ENCODE results near the gene NOL4. TPM values are rescaled to one million over a fixed set of nuclear protein-coding genes. Genes with fewer than 3 reads are reported as not detected.

Gene NOL4
- total and polyA plus RNA-seq, 2 experiments from 2014 or later, result 1.3 to 2.3 TPM

DNA sequence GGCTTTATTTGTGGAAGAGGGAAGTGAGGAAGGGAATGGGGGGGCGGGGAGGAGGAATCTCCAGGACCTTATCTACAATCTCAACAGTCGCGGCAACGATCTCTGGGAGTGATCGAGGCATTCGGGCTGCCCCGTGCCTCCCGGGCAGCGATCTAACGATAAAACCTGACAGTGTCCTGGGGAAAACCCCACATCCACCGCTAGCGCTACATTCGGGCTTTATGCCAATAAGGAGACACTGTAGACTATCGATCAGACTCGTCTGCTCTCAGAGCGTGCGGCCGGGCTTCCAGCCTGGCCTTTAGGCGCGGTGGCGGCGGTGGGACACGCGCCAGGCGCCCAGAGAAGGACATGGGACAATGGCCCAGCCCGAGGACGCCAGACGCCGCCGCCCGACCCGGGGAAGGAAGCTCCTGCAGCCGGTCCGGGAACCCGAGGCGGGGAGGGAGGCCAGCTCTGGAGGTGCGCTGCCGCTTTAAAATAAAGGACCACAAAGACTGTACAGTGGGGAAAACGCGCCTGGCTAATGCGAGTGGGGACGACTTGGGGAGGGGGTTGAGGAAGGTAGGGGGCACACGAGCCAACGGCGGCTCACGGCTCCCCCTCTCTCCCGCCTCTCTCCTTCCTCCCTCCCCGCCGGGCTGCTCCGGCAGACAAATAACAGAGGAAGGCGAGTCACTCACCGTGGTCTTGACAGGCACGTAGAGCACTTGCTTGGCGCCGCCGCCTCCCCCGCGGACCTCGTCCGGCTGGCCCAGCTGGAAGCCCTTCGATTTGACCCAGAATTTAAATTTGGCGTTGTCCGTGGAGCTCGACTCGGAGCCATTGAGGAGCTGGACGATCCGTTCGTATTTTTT lies 2.2 kb downstream of the NOL4 start:
- H3K27me3 ChIP-seq, result peaks cover 75% of the 10 kb centered on the region

DNA sequence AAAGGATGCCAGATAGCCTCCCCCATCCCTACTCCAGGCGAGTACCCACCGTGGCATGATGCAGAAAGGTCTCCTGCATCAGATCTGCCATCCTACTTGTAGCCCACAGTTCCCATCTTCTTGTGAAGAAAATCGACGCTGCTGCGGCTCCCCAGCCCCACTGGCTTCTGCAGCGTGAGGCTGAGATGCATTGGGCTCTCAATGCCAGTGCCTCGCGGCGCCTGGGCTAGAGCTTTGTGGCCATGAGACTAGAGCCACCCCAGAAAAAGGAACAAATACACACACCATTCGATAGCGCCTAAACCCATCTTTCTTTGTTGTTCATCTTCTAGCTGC lies 2.8 kb downstream of the NOL4 start:
- Histone ChIP-seq H4K20me1 (ENCODE audit: insufficient read depth, poor library complexity, severe bottlenecking) (no peaks in the 10 kb centered on the region), H3K4me3 (peak overlapping the region; percentile 46), H3K4me1 (ENCODE audit: insufficient read depth) (peaks cover 20% of the 10 kb centered on the region), H2AFZ (peak overlapping the region; percentile 83), H3K27ac (no peak overlapping the region), H3K79me2 (no peaks in the 10 kb centered on the region), H3K27me3 (peaks cover 75% of the 10 kb centered on the region), H3K9me2 (replicated peaks; ENCODE audit: insufficient read depth) (no peaks in the 10 kb centered on the region), H3K9me3 (ENCODE audit: low read depth) (no peaks in the 10 kb centered on the region), H3K36me3 (replicated peaks; ENCODE audit: insufficient read depth, low read depth) (no peaks in the 10 kb centered on the region), H3K4me2 (peak overlapping the region; percentile 99)
- peak; percentile 21 for TF ChIP-seq EZH2 (IDR thresholded peaks at IDR 0.05; ENCODE audit: borderline replicate concordance)
- TF ChIP-seq, protein P1, sequence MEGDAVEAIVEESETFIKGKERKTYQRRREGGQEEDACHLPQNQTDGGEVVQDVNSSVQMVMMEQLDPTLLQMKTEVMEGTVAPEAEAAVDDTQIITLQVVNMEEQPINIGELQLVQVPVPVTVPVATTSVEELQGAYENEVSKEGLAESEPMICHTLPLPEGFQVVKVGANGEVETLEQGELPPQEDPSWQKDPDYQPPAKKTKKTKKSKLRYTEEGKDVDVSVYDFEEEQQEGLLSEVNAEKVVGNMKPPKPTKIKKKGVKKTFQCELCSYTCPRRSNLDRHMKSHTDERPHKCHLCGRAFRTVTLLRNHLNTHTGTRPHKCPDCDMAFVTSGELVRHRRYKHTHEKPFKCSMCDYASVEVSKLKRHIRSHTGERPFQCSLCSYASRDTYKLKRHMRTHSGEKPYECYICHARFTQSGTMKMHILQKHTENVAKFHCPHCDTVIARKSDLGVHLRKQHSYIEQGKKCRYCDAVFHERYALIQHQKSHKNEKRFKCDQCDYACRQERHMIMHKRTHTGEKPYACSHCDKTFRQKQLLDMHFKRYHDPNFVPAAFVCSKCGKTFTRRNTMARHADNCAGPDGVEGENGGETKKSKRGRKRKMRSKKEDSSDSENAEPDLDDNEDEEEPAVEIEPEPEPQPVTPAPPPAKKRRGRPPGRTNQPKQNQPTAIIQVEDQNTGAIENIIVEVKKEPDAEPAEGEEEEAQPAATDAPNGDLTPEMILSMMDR (IDR thresholded peaks at IDR 0.05; ENCODE audit: poor library complexity), result no peak
- TF ChIP-seq EZH2phosphoT487 (IDR thresholded peaks at IDR 0.05; ENCODE audit: low read depth, severe bottlenecking, unreplicated experiment), result no peak
- WGBS (ENCODE audit: low lambda C conversion rate, missing lambda C conversion rate), result under 1% methylated on average over 11 of the region's 11 CpGs
- DNase-seq (ENCODE audit: low spot score), result peak; percentile 5

More for the DNA sequence above, 2.2 kb downstream of the NOL4 start:
- no peaks in the 10 kb centered on the region for H4K20me1 ChIP-seq (ENCODE audit: insufficient read depth, poor library complexity, severe bottlenecking)
- TF ChIP-seq EZH2 (IDR thresholded peaks at IDR 0.05; ENCODE audit: borderline replicate concordance), result peak; percentile 12
- peak; percentile 48 for TF ChIP-seq EZH2phosphoT487 (IDR thresholded peaks at IDR 0.05; ENCODE audit: low read depth, severe bottlenecking, unreplicated experiment)
- TF ChIP-seq, protein P1 (IDR thresholded peaks at IDR 0.05; ENCODE audit: poor library complexity), result no peak
- no peaks in the 10 kb centered on the region for H3K9me2 ChIP-seq (replicated peaks; ENCODE audit: insufficient read depth)
- no peaks in the 10 kb centered on the region for H3K36me3 ChIP-seq (replicated peaks; ENCODE audit: insufficient read depth, low read depth)
- H2AFZ ChIP-seq, result peak overlapping the region; percentile 83
- H3K27ac ChIP-seq, result no peak overlapping the region
- peak overlapping the region; percentile 99 for H3K4me2 ChIP-seq
- H3K4me1 ChIP-seq (ENCODE audit: insufficient read depth), result peaks cover 20% of the 10 kb centered on the region
- WGBS (ENCODE audit: low lambda C conversion rate, missing lambda C conversion rate), result 1% methylated on average over 58 of the region's 68 CpGs
- peak overlapping the region; percentile 46 for H3K4me3 ChIP-seq
- DNase-seq (ENCODE audit: low spot score), result peak; percentile 19
- H3K79me2 ChIP-seq, result no peaks in the 10 kb centered on the region
- no peaks in the 10 kb centered on the region for H3K9me3 ChIP-seq (ENCODE audit: low read depth)

DNA sequence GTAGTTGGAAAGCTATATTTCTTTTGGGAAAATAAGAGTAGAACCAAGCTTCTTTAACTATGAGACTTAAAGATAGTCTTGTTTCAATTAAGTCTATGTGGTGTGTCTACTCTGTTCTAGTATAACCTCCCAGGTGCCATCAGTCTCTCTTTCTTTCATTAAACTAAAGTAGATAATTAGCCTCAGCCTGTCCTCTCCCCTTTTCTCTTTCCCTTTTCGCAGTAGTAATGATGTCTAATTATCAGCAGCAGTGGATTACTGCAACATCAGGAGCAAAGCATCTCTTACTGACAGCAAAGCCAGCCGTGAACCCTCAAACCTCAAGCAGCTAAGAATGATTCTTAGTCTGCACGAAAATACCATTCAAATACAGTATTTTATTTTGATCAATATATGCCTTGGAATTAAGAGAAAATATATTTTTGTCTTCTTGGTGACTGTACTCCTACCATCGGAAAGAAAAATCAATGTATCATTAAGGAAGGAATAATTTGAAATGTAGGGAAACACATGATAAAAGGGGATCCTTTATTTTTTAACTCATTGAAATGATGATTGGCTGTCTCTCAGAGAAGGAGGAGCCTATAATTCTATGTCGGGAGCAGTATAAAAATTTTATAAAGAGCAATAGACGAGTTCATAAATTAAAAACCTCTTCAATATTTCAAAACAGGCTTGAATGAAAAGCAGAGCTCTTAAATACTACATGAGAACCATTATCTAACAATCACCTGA lies 4.5 kb downstream of the NOL4 start:
- Histone ChIP-seq H3K27me3 (peaks cover 61% of the 10 kb centered on the region), H3K27ac (no peak overlapping the region), H3K9me2 (replicated peaks; ENCODE audit: insufficient read depth) (no peaks in the 10 kb centered on the region), H3K79me2 (no peaks in the 10 kb centered on the region), H3K4me1 (ENCODE audit: insufficient read depth) (peaks cover 20% of the 10 kb centered on the region), H3K9me3 (ENCODE audit: low read depth) (no peaks in the 10 kb centered on the region), H3K4me3 (no peak overlapping the region), H2AFZ (no peak overlapping the region), H3K4me2 (no peak overlapping the region), H4K20me1 (ENCODE audit: insufficient read depth, poor library complexity, severe bottlenecking) (no peaks in the 10 kb centered on the region), H3K36me3 (replicated peaks; ENCODE audit: insufficient read depth, low read depth) (no peaks in the 10 kb centered on the region)
- 71% methylated on average over 6 of the region's 6 CpGs for WGBS (ENCODE audit: low lambda C conversion rate, missing lambda C conversion rate)
- DNase-seq (ENCODE audit: low spot score), result no peak
- TF ChIP-seq EZH2phosphoT487 (IDR thresholded peaks at IDR 0.05; ENCODE audit: low read depth, severe bottlenecking, unreplicated experiment), result no peak
- TF ChIP-seq, protein P1 (IDR thresholded peaks at IDR 0.05; ENCODE audit: poor library complexity), result no peak
- no peak for TF ChIP-seq EZH2 (IDR thresholded peaks at IDR 0.05; ENCODE audit: borderline replicate concordance)
